ENCODE data around the gene PREPL. TPM values are rescaled to one million over a fixed set of nuclear protein-coding genes. Genes with fewer than 3 reads are reported as not detected.

The PREPL gene
- total and polyA plus RNA-seq, 2 of the 4 experiments (the other 2 are of a cell fraction), result 27.6 to 39.6 TPM

DNA sequence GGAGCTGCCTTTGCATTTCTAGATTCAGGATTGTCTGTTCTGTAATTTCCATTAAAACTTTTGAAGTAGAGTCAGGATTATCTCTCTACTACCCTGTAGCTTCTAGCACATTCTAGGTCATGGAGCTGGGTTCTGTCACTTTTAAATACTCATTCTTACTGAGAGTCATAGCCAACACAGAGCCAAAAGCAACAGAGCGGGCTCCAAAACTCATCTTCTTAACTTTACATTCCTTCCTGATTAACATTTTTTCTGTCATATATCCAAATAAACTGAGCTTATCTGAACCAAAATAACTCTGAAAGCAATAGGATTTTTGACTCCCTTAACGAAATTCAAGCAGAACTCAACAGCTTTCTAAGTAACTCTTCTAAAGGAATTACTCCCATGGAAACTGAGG is 12.9 kb downstream of the PREPL start:
- Histone ChIP-seq H3K14ac (replicated peaks; ENCODE audit: low read depth, low read length) (no peak overlapping the region), H2BK120ac (ENCODE audit: low read depth, low read length) (peak overlapping the region; percentile 78; the same call in 1 of the 2 replicates), H3K4me3 (ENCODE audit: insufficient read depth, low read depth, low read length) (no peak overlapping the region), H3K56ac (ENCODE audit: extremely low read depth, insufficient read depth, low read length) (no peak overlapping the region), H4K20me1 (ENCODE audit: insufficient read depth, low read length) (peaks cover 3% of the 10 kb centered on the region; the same call in 1 of the 2 replicates), H3K27ac (ENCODE audit: insufficient read depth, low read length) (peak overlapping the region; percentile 83; the same call in 1 of the 2 replicates), H3K79me1 (ENCODE audit: low read depth in 1 of 2, low read length in 2 of 2) (peaks cover 14 to 22% of the 10 kb centered on the region in 2 experiments; a peak in 3 of 4 replicates), H2BK5ac (ENCODE audit: low read depth, low read length, poor library complexity, severe bottlenecking) (peak overlapping the region; percentile 79), H2AK9ac (replicated peaks; ENCODE audit: low read depth, low read length, poor library complexity) (no peak overlapping the region), H3K9me1 (ENCODE audit: insufficient read depth, low read length) (peaks cover 8% of the 10 kb centered on the region; the same call in 1 of the 2 replicates), H4K8ac (ENCODE audit: low read depth in 2 of 2, low read length in 2 of 2) (no peak overlapping the region), H3K18ac (ENCODE audit: low read depth, low read length) (no peak overlapping the region), H3K36me3 (ENCODE audit: control insufficient read depth, insufficient read depth, low read length) (0 out of 2 replicates have a peak, but pooled peaks cover 3% of the 10 kb centered on the region), H2BK15ac (ENCODE audit: low read depth, low read length) (no peak overlapping the region; the same call in 2 of the 3 replicates), H4K91ac (ENCODE audit: insufficient read depth, low read depth, low read length) (no peak overlapping the region), H3K4me2 (ENCODE audit: low read depth, low read length) (peak overlapping the region; percentile 73), H3K4ac (ENCODE audit: low read depth, low read length) (no peak overlapping the region), H3K9me3 (ENCODE audit: control insufficient read depth, insufficient read depth, low read length) (no peaks in the 10 kb centered on the region), H4K5ac (ENCODE audit: low read depth, low read length) (no peak overlapping the region), H2AK5ac (ENCODE audit: low read depth, low read length) (no peak overlapping the region), H2BK20ac (ENCODE audit: low read depth, low read length) (no peak overlapping the region), H3K23ac (ENCODE audit: low read depth, low read length) (no peak overlapping the region), H2AFZ (replicated peaks; ENCODE audit: low read length, poor library complexity) (no peak overlapping the region), H3K27me3 (ENCODE audit: control insufficient read depth, insufficient read depth, low read length) (no peaks in the 10 kb centered on the region), H3K4me1 (ENCODE audit: control insufficient read depth, insufficient read depth, low read length) (peaks cover 12% of the 10 kb centered on the region), H3K9ac (ENCODE audit: low read depth, low read length) (no peak overlapping the region)
- no TSS peak for BruUV-seq (replicated peaks)
- dilution Hi-C loops (cut with HindIII; ENCODE audit: low sequenced_read_pairs, unreplicated experiment), result no loop called here
- intact Hi-C loops (cut with micrococcal nuclease), result no loop called here
- CTCF ChIA-PET, result interaction anchor here (1.2 kb wide), 1 partner anchor 11 kb away, joined by 3 read pairs; no protein-coding TSS in a partner anchor
- peak; percentile 77 for ATAC-seq (ENCODE audit: low read depth)
- peak; percentile 85 for DNase-seq
- in situ Hi-C loops (cut with MboI; ENCODE audit: low sequenced_read_pairs), result no loop called here
- no CpG with 5 or more reads among the region's 2 CpGs for WGBS, 2 experiments (ENCODE audit: extremely low coverage in 2 of 2, insufficient read length in 1 of 2)
- TF ChIP-seq RAD21 (IDR thresholded peaks at IDR 0.05; ENCODE audit: low read length), result no peak
- no peak for TF ChIP-seq NFE2L2 (IDR thresholded peaks at IDR 0.05; ENCODE audit: low read depth, low read length)
- TF ChIP-seq FOS (IDR thresholded peaks at IDR 0.05; ENCODE audit: low read depth, low read length), result no peak
- POLR2A ChIA-PET (ENCODE audit: unreplicated experiment), result interaction anchor here (1.3 kb wide), 1 partner anchor 13 kb away, joined by 5 read pairs; the partner anchor contains the start of genes CAMKMT and PREPL

Measured in IMR-90 (cell line).